PC-9 (cell line): ENCODE results near the gene TRABD2A. TPM values are rescaled to one million over a fixed set of nuclear protein-coding genes. Genes with fewer than 3 reads are reported as not detected.
"Not testable (repeated sequence)": the region's sequence is repeated elsewhere in the genome, so short reads cannot be mapped to it uniquely, and the experiment has no call there.

Experiments used
- BruUV-seq: library from RNA; stranded (reverse); fragments of 400-500 nt; replicated peaks from 2 replicates; lab custom pipeline; 2021; lab: Mats Ljungman, UMichigan
- CTCF ChIA-PET: fragments of 300-600 bp; sonication (Branson Sonifier 250); formaldehyde crosslinking; loops from one replicate; lab custom pipeline; 2022; ENCODE audit warnings: antibody characterized with exemption; lab: Charles Lee
- POLR2A ChIA-PET: fragments of 300-600 bp; sonication (Branson Sonifier 250); formaldehyde crosslinking; loops from one replicate; lab custom pipeline; 2022; ENCODE audit warnings: antibody characterized with exemption; ENCODE audit not compliant: unreplicated experiment; lab: Charles Lee
- DNase-seq, 2 experiments: peaks; one replicate each; pipeline versions ENCODE4 v3.0.0 to v3.0.0-alpha.2; 2015 to 2022; ENCODE audit warnings: mixed read lengths in 1 of 2
- H2AFZ ChIP-seq: fragments of 200-600 bp; sonication (generic); 2 replicates; pipeline ENCODE4 v1.8.1; 2017; ENCODE audit warnings: antibody characterized with exemption
- H3F3A ChIP-seq: fragments of 200-600 bp; sonication (generic); 2 replicates; pipeline ENCODE4 v1.8.1; 2017; ENCODE audit warnings: antibody characterized with exemption, mild to moderate bottlenecking, low read depth; ENCODE audit not compliant: insufficient read depth
- H3K27ac ChIP-seq: fragments of 200-600 bp; sonication (generic); 2 replicates; pipeline ENCODE4 v1.6.1; 2016; ENCODE audit warnings: mixed run types
- H3K27me3 ChIP-seq: fragments of 200-600 bp; sonication (generic); 2 replicates; pipeline ENCODE4 v1.6.1; 2016; ENCODE audit warnings: low read depth, mixed run types; ENCODE audit not compliant: insufficient read depth
- H3K36me3 ChIP-seq: fragments of 200-600 bp; sonication (generic); 2 replicates; pipeline ENCODE4 v1.6.1; 2016; ENCODE audit warnings: low read depth, mixed run types
- H3K4me1 ChIP-seq: fragments of 200-600 bp; sonication (generic); replicated peaks from 2 replicates; pipeline ENCODE4 v1.6.1; 2016; ENCODE audit warnings: mixed run types; ENCODE audit not compliant: insufficient read depth
- H3K4me2 ChIP-seq: fragments of 200-600 bp; sonication (generic); 2 replicates; pipeline ENCODE4 v1.6.1; 2017; ENCODE audit warnings: mixed run types
- H3K4me3 ChIP-seq: fragments of 200-600 bp; sonication (generic); 2 replicates; pipeline ENCODE4 v1.6.1; 2016; ENCODE audit warnings: mixed run types
- H3K79me2 ChIP-seq: fragments of 200-600 bp; sonication (generic); 2 replicates; pipeline ENCODE4 v1.6.1; 2017; ENCODE audit warnings: low read depth, mixed run types
- H3K9me2 ChIP-seq: fragments of 200-600 bp; sonication (generic); 2 replicates; pipeline ENCODE4 v1.8.1; 2017; ENCODE audit warnings: mild to moderate bottlenecking; ENCODE audit not compliant: insufficient read depth
- H3K9me3 ChIP-seq: fragments of 200-600 bp; sonication (generic); 2 replicates; pipeline ENCODE4 v1.8.1; 2016; ENCODE audit warnings: low read depth; ENCODE audit not compliant: insufficient read depth
- H4K20me1 ChIP-seq: fragments of 200-600 bp; sonication (generic); 2 replicates; pipeline ENCODE4 v1.8.1; 2017; ENCODE audit not compliant: insufficient read depth
- CTCF ChIP-seq: fragments of 200-600 bp; sonication (generic); conservative IDR thresholded peaks from 2 replicates; pipeline ENCODE4 v1.6.1; 2017; ENCODE audit warnings: mixed run types, antibody characterized with exemption, mild to moderate bottlenecking, moderate library complexity
- EZH2 ChIP-seq: fragments of 200-600 bp; sonication (generic); IDR thresholded peaks from 2 replicates; pipeline ENCODE4 v1.8.0; 2017; ENCODE audit warnings: antibody characterized with exemption, low read depth
- intact Hi-C: fragments of 100-400 bp; cut with micrococcal nuclease; formaldehyde crosslinking; loops from one replicate; pipeline ENCODE4 v1.10.0; 2022; ENCODE audit not compliant: unreplicated experiment
- total RNA-seq: library from RNA; stranded (reverse); gene quantifications from 2 replicates; pipeline ENCODE4 v1.2.3, GENCODE V29; 2021

The TRABD2A gene
- total RNA-seq, 1 experiment from 2014 or later: 2.2 TPM

- Histone ChIP-seq H3K27me3 (no peaks in the 10 kb centered on the region), H3F3A (peaks cover 19% of the 10 kb centered on the region), H3K4me1 (peaks cover 26% of the 10 kb centered on the region), H3K9me2 (no peaks in the 10 kb centered on the region), H3K79me2 (no peaks in the 10 kb centered on the region), H2AFZ (no peak overlapping the region), H3K4me3 (no peak overlapping the region), H3K4me2 (no peak overlapping the region), H3K27ac (no peak overlapping the region), H3K9me3 (no peaks in the 10 kb centered on the region), H3K36me3 (no peaks in the 10 kb centered on the region), H4K20me1 (no peaks in the 10 kb centered on the region)
- DNase-seq: no peak
- POLR2A ChIA-PET: no interaction called here
- CTCF ChIA-PET: no interaction called here
- BruUV-seq: no TSS peak
- intact Hi-C loops: loop anchor here (10.0 kb wide), 1 partner anchor 268 kb away; no protein-coding TSS in a partner anchor
- TF ChIP-seq CTCF (no peak), EZH2 (no peak)
Observed at GRCh38 chr2:84923009-84923408, 42.1 kb upstream of the TRABD2A start.

- TF ChIP-seq EZH2 (no peak), CTCF (no peak)
- DNase-seq: peak; percentile 56 to 88
- POLR2A ChIA-PET: interaction anchor here (1.0 to 1.4 kb wide), 2 partner anchors 13 to 27 kb away, joined by 9 to 55 read pairs; no protein-coding TSS in a partner anchor
- H2AFZ ChIP-seq: peak overlapping the region; percentile 73
- CTCF ChIA-PET: interaction anchor here (0.7 kb wide), 1 partner anchor 31 kb away, joined by 15 read pairs; no protein-coding TSS in a partner anchor
- TSS peak; percentile 92 for BruUV-seq
- H3K36me3 ChIP-seq: no peaks in the 10 kb centered on the region
- H3K79me2 ChIP-seq: no peaks in the 10 kb centered on the region
- no peaks in the 10 kb centered on the region for H3K27me3 ChIP-seq
- H3K9me3 ChIP-seq: no peaks in the 10 kb centered on the region
- peak overlapping the region; percentile 76 for H3K4me2 ChIP-seq
- H3K27ac ChIP-seq: peak overlapping the region; percentile 93
- peak overlapping the region; percentile 27; the same call in 1 of the 2 replicates for H3K4me3 ChIP-seq
- peaks cover 17% of the 10 kb centered on the region for H3F3A ChIP-seq
- peaks cover 17% of the 10 kb centered on the region for H3K4me1 ChIP-seq
- intact Hi-C loops: loop anchor here (1.0 to 10.0 kb wide), 2 partner anchors 13 to 265 kb away; no protein-coding TSS in a partner anchor
- no peaks in the 10 kb centered on the region for H3K9me2 ChIP-seq
- no peaks in the 10 kb centered on the region for H4K20me1 ChIP-seq
Observed at GRCh38 chr2:84919885-84920580, 39.1 kb upstream of the TRABD2A start.

GRCh38 chr2:84918430-84918829 is 37.5 kb upstream of the TRABD2A start:
- H3F3A ChIP-seq: peaks cover 17% of the 10 kb centered on the region
- POLR2A ChIA-PET: no interaction called here
- intact Hi-C loops: no loop called here
- H4K20me1 ChIP-seq: no peaks in the 10 kb centered on the region
- H3K36me3 ChIP-seq: no peaks in the 10 kb centered on the region
- no peaks in the 10 kb centered on the region for H3K27me3 ChIP-seq
- BruUV-seq: no TSS peak
- no peaks in the 10 kb centered on the region for H3K9me3 ChIP-seq
- no peak overlapping the region for H3K27ac ChIP-seq
- H3K4me3 ChIP-seq: no peak overlapping the region
- TF ChIP-seq CTCF: no peak
- TF ChIP-seq EZH2: no peak
- CTCF ChIA-PET: no interaction called here
- no peaks in the 10 kb centered on the region for H3K79me2 ChIP-seq
- H3K4me2 ChIP-seq: no peak overlapping the region
- no peak overlapping the region for H2AFZ ChIP-seq
- H3K4me1 ChIP-seq: peaks cover 17% of the 10 kb centered on the region
- no peaks in the 10 kb centered on the region for H3K9me2 ChIP-seq
- no peak for DNase-seq

GRCh38 chr2:84917821-84918220 is 36.9 kb upstream of the TRABD2A start:
- CTCF ChIA-PET, H3K27ac ChIP-seq, H3K4me3 ChIP-seq: not testable (repeated sequence)

GRCh38 chr2:84915675-84916074 is 34.8 kb upstream of the TRABD2A start:
- intact Hi-C loops, H4K20me1 ChIP-seq, H3K4me2 ChIP-seq, H3K27me3 ChIP-seq, BruUV-seq, DNase-seq, H3K79me2 ChIP-seq, POLR2A ChIA-PET, H3K9me2 ChIP-seq, H3K4me3 ChIP-seq, H3K36me3 ChIP-seq, CTCF ChIA-PET, H3K9me3 ChIP-seq, H2AFZ ChIP-seq, H3K27ac ChIP-seq: not testable (repeated sequence)
- H3F3A ChIP-seq: peaks cover 17% of the 10 kb centered on the region
- peaks cover 17% of the 10 kb centered on the region for H3K4me1 ChIP-seq

More at GRCh38 chr2:84917821-84918220, 36.9 kb upstream of the TRABD2A start:
- H2AFZ ChIP-seq, H3K9me3 ChIP-seq, H3K4me2 ChIP-seq, intact Hi-C loops, H3K79me2 ChIP-seq, BruUV-seq, POLR2A ChIA-PET, H3K9me2 ChIP-seq, H4K20me1 ChIP-seq, H3K36me3 ChIP-seq, H3K27me3 ChIP-seq, DNase-seq: not testable (repeated sequence)
- Histone ChIP-seq H3F3A (peaks cover 17% of the 10 kb centered on the region), H3K4me1 (peaks cover 17% of the 10 kb centered on the region)
